Activated CD8-positive, alpha-beta T cell treated with anti-CD3 and anti-CD28 coated beads for 36 hours (primary cell): ENCODE data around the gene ERC2. TPM values are rescaled to one million over a fixed set of nuclear protein-coding genes. Genes with fewer than 3 reads are reported as not detected.

Experiments
- ATAC-seq: fragments of 200-7000 bp; cut with Tn5 transposase; one replicate; pipeline ENCODE4 v1.10.0; 2021; ENCODE audit warnings: mild to moderate bottlenecking, moderate library complexity
- CTCF ChIA-PET: fragments of 350-600 bp; sonication (Branson Sonifier 250); formaldehyde crosslinking; loops from one replicate; lab custom pipeline; 2021; ENCODE audit warnings: antibody characterized with exemption; lab: Charles Lee
- POLR2A ChIA-PET: fragments of 350-600 bp; sonication (Branson Sonifier 250); formaldehyde crosslinking; loops from one replicate; lab custom pipeline; 2021; ENCODE audit warnings: antibody characterized with exemption; lab: Charles Lee
- DNase-seq: peaks from one replicate; pipeline ENCODE4 v3.0.0-alpha.2; 2020
- H3K27ac Mint-ChIP-seq: one replicate; pipeline ENCODE4 v1.8.0; 2021; ENCODE audit warnings: mild to moderate bottlenecking, mixed read lengths
- H3K27me3 Mint-ChIP-seq: one replicate; pipeline ENCODE4 v1.8.0; 2021; ENCODE audit warnings: mixed read lengths
- H3K36me3 Mint-ChIP-seq: one replicate; pipeline ENCODE4 v1.8.0; 2021; ENCODE audit warnings: low read depth, mixed read lengths
- H3K4me1 Mint-ChIP-seq: one replicate; pipeline ENCODE4 v1.8.0; 2021; ENCODE audit warnings: low read depth, mixed read lengths
- H3K4me3 Mint-ChIP-seq: one replicate; pipeline ENCODE4 v1.8.0; 2021; ENCODE audit warnings: mild to moderate bottlenecking, moderate library complexity, mixed read lengths
- H3K9me3 Mint-ChIP-seq: one replicate; pipeline ENCODE4 v1.8.0; 2021; ENCODE audit warnings: mixed read lengths
- intact Hi-C: fragments of 100-400 bp; cut with micrococcal nuclease; formaldehyde crosslinking; loops from one replicate; pipeline ENCODE4 v1.10.0; 2022
- total RNA-seq, 2 experiments: library from RNA; stranded (reverse); gene quantifications; one replicate each; pipeline ENCODE4 v1.2.3, GENCODE V29; 2021
- TF ChIP-seq, protein P1 (sequence below): fragments of 200-600 bp; IDR thresholded peaks from one replicate; pipeline ENCODE4 v1.8.0; 2022; ENCODE audit warnings: antibody characterized with exemption, mild to moderate bottlenecking

The ERC2 gene
- total RNA-seq, 2 experiments from 2014 or later, result 0.18 to 0.52 TPM

DNA sequence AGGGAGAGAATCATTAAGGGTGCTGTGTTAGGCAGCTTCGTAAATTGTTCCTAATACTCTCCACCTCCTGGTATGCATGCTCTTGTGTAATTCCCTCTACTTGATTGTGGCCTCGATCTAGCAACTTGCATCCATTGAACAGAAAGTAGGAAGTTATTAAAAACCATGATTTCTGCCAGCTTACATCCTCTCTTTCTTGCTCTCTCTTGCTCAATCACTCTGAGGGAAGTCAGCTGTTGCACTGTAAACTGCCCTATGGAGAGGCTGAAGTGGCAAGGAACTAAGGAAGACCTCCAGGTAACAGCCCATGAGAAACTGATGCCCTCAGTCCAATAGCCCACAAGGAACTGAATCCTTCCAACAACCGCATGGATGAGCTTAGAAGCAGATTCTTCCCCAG, 92.6 kb downstream of the ERC2 start:
- TF ChIP-seq, protein P1, sequence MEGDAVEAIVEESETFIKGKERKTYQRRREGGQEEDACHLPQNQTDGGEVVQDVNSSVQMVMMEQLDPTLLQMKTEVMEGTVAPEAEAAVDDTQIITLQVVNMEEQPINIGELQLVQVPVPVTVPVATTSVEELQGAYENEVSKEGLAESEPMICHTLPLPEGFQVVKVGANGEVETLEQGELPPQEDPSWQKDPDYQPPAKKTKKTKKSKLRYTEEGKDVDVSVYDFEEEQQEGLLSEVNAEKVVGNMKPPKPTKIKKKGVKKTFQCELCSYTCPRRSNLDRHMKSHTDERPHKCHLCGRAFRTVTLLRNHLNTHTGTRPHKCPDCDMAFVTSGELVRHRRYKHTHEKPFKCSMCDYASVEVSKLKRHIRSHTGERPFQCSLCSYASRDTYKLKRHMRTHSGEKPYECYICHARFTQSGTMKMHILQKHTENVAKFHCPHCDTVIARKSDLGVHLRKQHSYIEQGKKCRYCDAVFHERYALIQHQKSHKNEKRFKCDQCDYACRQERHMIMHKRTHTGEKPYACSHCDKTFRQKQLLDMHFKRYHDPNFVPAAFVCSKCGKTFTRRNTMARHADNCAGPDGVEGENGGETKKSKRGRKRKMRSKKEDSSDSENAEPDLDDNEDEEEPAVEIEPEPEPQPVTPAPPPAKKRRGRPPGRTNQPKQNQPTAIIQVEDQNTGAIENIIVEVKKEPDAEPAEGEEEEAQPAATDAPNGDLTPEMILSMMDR, result no peak
- CTCF ChIA-PET, result interaction anchor here (1.0 to 1.4 kb wide), 2 partner anchors 29 to 119 kb away, joined by 3 read pairs; no protein-coding TSS in a partner anchor
- H3K9me3 Mint-ChIP-seq, result peaks cover 5% of the 10 kb centered on the region

DNA sequence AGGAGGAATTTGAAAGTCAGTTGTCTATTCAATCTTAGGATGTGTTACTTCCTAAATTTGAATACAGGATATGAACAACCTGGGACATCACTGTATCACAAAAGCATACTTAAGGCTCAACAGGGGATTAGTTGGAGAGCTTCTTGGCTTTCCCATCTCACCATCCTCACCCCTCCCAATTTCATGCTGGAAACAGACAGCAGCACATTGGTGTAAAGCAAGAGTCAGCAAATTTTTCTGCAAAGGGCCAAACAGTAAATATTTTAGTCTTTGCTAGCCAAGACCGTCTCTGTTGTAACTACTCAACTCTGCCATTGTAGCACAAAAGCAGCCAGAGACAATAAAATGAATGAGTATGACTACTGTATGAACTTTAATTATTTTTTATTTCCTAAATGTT, 94.9 kb downstream of the ERC2 start:
- no peaks in the 10 kb centered on the region for H3K36me3 Mint-ChIP-seq
- CTCF ChIA-PET, result no interaction called here
- H3K27ac Mint-ChIP-seq, result no peak overlapping the region
- no peaks in the 10 kb centered on the region for H3K4me1 Mint-ChIP-seq
- intact Hi-C loops, result no loop called here
- POLR2A ChIA-PET, result no interaction called here
- peaks cover 12% of the 10 kb centered on the region for H3K27me3 Mint-ChIP-seq
- peaks cover 5% of the 10 kb centered on the region for H3K9me3 Mint-ChIP-seq
- no peak for ATAC-seq
- TF ChIP-seq, protein P1, result no peak
- no peak for DNase-seq
- H3K4me3 Mint-ChIP-seq, result no peak overlapping the region

More for the DNA sequence above, 92.6 kb downstream of the ERC2 start:
- POLR2A ChIA-PET, result no interaction called here
- ATAC-seq (no peak), DNase-seq (no peak)
- H3K4me1 Mint-ChIP-seq, result no peaks in the 10 kb centered on the region
- no peaks in the 10 kb centered on the region for H3K36me3 Mint-ChIP-seq
- intact Hi-C loops, result no loop called here
- H3K27ac Mint-ChIP-seq, result no peak overlapping the region
- H3K27me3 Mint-ChIP-seq, result peaks cover 8% of the 10 kb centered on the region
- no peak overlapping the region for H3K4me3 Mint-ChIP-seq

DNA sequence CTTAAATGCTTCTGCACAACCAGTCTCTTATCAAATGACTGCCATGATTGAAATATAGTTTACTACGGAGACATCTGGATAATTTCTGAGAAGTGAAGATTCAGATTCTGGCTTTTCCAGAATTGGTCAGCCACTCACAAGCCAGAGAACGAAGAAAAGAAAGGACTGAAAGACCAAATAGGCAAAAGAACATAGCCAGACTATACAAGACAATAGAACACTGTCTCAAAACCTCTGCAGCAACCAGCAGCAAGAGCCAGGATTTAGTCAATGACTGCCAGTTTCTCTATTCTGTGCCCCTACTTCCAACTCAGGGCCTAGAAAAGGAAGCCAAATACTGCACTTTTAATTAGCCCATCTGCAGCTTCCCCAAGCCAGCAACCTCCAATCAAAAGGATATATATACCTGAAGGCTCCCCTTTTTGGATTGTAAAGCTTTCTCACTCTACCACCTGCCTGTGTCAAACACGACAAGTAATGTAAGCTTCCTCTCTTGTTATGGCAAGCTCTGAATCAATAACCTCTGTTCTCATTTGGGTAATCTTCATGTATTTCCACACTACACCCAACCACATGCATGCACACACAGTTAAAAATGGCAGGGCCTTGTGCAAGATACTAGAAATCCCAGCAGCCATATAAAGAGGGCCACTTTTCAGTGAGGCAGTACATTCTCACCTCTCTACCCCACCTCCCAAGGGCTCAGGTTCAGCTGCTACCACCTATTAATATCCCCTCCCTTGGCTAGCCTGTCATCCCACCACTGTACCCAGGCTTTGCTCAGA, 97.1 kb downstream of the ERC2 start:
- intact Hi-C loops, result no loop called here
- POLR2A ChIA-PET, result interaction anchor here (0.6 kb wide), 2 partner anchors 11 to 1721 kb away, joined by 3 read pairs; no protein-coding TSS in a partner anchor
- Mint-ChIP-seq H3K4me1 (no peaks in the 10 kb centered on the region), H3K27ac (no peak overlapping the region), H3K27me3 (peaks cover 12% of the 10 kb centered on the region), H3K4me3 (no peak overlapping the region), H3K9me3 (peaks cover 4% of the 10 kb centered on the region), H3K36me3 (no peaks in the 10 kb centered on the region)
- TF ChIP-seq, protein P1, result no peak
- CTCF ChIA-PET, result no interaction called here
- no peak for ATAC-seq
- no peak for DNase-seq

DNA sequence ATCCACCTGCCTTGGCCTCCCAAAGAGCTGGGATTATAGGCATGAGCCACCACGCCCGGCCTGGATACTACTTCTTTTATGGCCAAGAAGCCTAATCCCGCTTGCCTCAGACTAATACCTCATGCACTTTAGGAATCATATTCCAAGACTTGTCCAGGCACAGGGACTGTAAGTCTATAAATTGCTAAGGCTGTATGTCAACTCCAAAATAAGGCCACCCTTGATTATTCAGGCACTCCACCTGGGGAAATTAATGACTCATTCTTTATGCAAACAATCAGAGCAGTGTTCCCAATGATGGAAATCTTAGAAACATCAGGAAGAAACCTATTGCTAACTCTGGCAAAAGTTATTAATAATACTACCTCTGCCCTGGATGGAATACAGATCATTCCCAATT, 98.4 kb downstream of the ERC2 start:
- no peaks in the 10 kb centered on the region for H3K36me3 Mint-ChIP-seq
- H3K9me3 Mint-ChIP-seq, result no peaks in the 10 kb centered on the region
- peaks cover 14% of the 10 kb centered on the region for H3K27me3 Mint-ChIP-seq
- TF ChIP-seq, protein P1, result no peak
- ATAC-seq, result no peak
- no peak for DNase-seq
- ChIA-PET CTCF (no interaction called here), POLR2A (no interaction called here)
- H3K4me1 Mint-ChIP-seq, result no peaks in the 10 kb centered on the region
- intact Hi-C loops, result no loop called here
- H3K4me3 Mint-ChIP-seq, result no peak overlapping the region
- no peak overlapping the region for H3K27ac Mint-ChIP-seq

DNA sequence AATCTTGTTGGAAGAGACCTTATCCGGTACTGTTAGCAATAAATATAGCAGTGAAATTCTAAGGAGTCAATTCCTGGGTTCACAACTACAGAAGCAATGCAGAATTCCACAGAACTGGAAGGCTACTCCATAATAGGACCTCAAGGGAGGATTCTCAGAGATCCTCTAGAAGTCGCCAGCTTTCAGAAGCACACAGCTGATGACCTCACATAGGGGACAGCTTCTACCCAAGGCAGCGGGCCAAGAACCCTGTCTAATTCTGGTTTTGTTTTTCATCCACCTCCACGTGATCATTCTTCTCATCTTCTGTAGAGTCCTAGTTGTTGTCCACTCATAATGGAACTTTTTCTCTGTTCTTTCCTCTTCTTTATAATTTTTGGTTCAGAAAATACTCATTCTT, 99.4 kb downstream of the ERC2 start:
- Mint-ChIP-seq H3K27ac (no peak overlapping the region), H3K4me1 (no peaks in the 10 kb centered on the region), H3K9me3 (no peaks in the 10 kb centered on the region), H3K27me3 (peaks cover 14% of the 10 kb centered on the region), H3K4me3 (no peak overlapping the region), H3K36me3 (no peaks in the 10 kb centered on the region)
- ATAC-seq (no peak), DNase-seq (no peak)
- TF ChIP-seq, protein P1, result no peak
- intact Hi-C loops, result no loop called here
- POLR2A ChIA-PET, result no interaction called here
- CTCF ChIA-PET, result no interaction called here
